KBM-7 (cell line): ENCODE measurements around the gene ATP5F1E.
A peak's percentile ranks its signal among the peaks of the same experiment; 100 is the strongest.

ENCODE experiments used
- DNase-seq: peaks from one replicate; pipeline ENCODE4 v3.0.0-alpha.2; 2015
- in situ Hi-C: fragments of 300-500 bp; cut with MboI; formaldehyde crosslinking; loops from 2 replicates; pipeline ENCODE4 v1.14.3; 2020; ENCODE audit warnings: low sequenced_read_pairs, low pct_unique_long_range_greater_than_20kb, mixed read lengths

ATP5F1E gene

DNA sequence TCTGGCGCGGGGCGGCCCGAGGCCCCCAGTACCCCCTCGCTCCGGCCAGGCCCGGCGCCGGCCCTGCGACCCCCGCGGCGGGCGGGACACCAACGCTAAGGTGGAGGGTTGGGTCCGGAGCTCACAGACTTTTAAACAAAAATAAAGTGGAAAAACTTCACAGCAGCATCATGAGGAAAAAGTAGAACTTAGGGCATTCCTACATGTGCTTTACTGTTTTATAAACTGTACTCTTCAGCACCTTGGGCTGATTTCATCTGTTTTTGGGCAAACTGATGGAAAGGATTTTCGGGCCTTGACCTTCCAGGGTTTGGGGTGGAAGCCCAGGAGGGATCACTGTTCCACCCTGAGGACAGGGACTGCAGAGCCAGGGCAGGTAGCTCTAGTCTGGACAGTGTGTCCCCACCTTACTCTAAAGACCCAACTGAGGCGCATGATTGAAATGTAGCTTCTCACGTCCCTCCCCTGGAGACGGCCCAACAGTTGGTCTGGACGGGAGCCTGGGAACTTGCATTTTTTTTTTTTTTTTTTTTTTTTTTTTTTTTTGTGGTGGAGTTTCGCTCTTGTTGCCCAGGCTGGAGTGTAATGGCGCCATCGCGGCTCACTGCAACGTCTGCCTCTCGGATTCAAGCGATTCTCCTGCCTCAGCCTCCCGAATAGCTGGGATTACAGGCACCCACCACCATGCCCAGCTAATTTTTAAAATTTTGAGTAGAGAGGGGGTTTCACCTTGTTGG lies 50.3 kb downstream of the ATP5F1E start:
- in situ Hi-C loops, result no loop called here
- peak; percentile 44 for DNase-seq

DNA sequence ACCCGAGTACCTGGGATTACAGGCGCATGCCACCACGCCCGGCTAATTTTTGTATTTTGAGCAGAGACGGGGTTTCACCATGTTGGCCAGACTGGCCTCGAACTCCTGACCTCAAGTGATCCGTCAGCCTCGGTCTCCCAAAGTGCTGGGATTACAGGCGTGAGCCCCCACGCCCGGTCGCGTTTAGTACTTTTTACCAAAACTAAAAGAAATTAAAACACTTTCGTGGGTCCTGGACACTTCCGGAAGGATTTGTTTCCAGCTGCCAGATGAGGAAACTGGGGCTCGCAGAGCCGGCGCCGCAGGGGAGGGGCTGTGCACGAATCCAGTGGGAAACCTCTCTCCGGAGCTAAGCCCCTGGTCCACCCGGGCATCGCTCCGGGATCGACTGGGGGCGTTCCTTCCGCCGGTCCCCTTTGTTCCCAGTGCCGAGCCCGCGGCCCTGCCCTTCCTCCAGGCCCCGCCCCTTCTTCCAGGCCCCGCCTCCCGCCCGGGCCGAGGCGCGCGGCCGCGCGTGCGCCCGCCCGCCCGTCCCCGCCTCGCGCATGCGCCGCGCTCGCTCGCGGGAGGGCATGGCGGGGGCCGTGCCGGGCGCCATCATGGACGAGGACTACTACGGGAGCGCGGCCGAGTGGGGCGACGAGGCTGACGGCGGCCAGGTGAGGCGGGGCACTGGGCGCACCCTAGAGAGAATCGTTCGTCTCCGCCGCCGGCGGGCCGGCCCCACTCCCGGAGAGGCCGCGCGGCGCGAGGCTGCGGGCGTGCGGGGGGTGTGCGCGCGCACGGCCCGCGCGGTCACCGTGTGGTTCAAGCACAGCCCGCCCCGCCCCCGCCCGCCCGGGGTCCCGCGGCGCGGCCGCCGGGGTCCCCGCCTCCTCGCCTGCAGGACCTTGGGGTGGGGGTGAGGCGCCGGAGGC lies 51.2 kb downstream of the ATP5F1E start, which contains the start of gene NELFCD:
Gene NELFCD (plus strand): TSS at position 546 of the 917 bp plus-strand sequence. CDS start 54 bp downstream, at position 600.
- in situ Hi-C loops, result no loop called here
- DNase-seq, result peak; percentile 76

DNA sequence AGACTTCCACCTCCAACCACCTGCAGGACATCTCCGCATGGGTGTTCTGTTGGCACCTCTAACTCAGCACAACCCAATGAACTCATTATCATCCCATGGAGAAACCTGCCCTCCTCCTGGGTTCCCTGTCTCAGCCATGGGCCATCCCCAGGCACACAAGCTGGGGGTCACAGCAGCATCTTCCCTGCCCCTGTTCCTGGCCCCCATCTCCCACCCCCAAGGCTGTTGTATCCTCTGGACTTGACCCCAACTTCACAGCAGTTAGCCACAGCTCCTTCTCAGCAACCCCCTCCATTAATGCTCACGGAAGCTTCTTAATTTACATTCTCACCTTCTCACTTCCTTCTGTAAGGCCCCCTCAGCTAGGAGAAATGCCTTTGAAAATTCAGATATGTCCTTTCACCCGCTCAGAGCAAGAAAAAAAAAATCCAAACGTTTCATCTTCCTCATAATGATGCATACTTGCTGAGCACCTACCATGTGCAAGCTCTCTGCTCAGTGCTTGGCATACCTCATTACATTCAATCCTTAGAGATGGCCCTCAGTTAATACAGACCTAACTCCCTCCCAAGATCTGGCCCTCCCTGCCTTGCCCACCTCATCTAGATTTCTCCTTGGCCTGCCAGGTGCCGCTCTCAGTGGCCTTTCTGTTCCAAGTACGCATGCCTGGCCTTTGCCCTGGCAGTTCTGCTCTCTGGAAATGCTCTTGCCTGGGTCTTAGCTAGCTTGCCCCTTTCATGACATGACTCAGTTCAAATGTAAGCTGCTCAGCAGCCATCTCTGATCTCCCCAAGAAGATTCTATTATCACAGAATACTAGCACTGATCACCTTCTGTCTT lies 53.6 kb downstream of the ATP5F1E start:
- in situ Hi-C loops, result no loop called here
- DNase-seq, result no peak

DNA sequence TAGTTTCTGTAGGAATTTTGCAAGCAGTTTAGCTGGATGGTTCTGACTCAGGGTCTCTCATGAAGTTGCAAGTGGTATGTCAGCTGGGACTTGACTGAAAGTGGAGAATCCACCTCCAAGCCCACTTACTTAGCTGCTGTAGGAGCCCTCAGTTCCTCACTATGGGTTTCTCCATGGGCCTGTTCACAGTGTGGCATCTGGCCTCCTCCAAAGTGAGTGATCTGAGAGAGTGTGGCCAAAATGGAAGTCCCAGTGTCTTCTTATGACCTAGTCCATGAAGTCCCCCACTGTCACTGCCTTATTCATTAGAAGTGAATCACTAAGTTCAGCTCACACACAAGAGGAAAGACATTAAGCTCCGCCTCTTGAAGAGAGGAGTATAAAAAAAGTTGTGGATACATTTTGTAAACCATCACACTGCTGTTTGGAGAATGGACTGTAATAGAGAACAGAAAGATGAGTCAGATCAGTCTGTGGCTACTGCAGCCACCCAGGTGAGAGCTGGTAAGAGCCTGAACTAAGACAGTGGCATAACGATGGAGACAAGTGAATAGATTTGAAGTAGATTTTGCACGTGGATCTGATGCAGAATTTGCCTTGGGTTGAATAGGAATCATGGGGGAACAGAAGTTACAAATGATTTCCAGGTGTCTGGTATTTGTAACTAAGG lies 55.9 kb downstream of the ATP5F1E start:
- no peak for DNase-seq
- in situ Hi-C loops, result no loop called here
